OCI-LY1 (cell line): Measurements from ENCODE around the gene NPLOC4.
A peak's percentile ranks its signal among the peaks of the same experiment; 100 is the strongest.

Experiments used
- H2AFZ ChIP-seq: fragments of 200-600 bp; sonication (generic), shearing (Covaris generic); 2 replicates; pipeline ENCODE4 v1.6.0; 2014; ENCODE audit warnings: antibody characterized with exemption, mild to moderate bottlenecking, low read length
- H3F3A ChIP-seq: fragments of 200-600 bp; sonication (generic), shearing (Covaris generic); 2 replicates; pipeline ENCODE4 v1.6.0; 2014; ENCODE audit warnings: mild to moderate bottlenecking, antibody characterized with exemption, low read length, moderate library complexity; ENCODE audit not compliant: insufficient read depth
- H3K27ac ChIP-seq: fragments of 200-600 bp; sonication (generic); 2 replicates; pipeline ENCODE4 v1.5.1; 2014; ENCODE audit warnings: low read length, mixed run types, mild to moderate bottlenecking, low read depth; ENCODE audit not compliant: poor library complexity, severe bottlenecking
- H3K27me3 ChIP-seq: fragments of 200-600 bp; sonication (generic); 2 replicates; pipeline ENCODE4 v1.6.0; 2014; ENCODE audit warnings: antibody characterized with exemption, mild to moderate bottlenecking, low read length, moderate library complexity; ENCODE audit not compliant: insufficient read depth
- H3K36me3 ChIP-seq: fragments of 200-600 bp; sonication (generic); 2 replicates; pipeline ENCODE4 v1.6.1; 2014; ENCODE audit warnings: mild to moderate bottlenecking, antibody characterized with exemption, low read length, moderate library complexity, mixed read lengths; ENCODE audit not compliant: insufficient read depth
- H3K4me1 ChIP-seq: fragments of 200-600 bp; sonication (generic); 2 replicates; pipeline ENCODE4 v1.5.1; 2014; ENCODE audit warnings: mild to moderate bottlenecking, low read length, moderate library complexity; ENCODE audit not compliant: insufficient read depth, severe bottlenecking
- H3K4me2 ChIP-seq: fragments of 200-600 bp; sonication (generic), shearing (Covaris generic); 2 replicates; pipeline ENCODE4 v1.6.1; 2014; ENCODE audit warnings: low read length
- H3K4me3 ChIP-seq: fragments of 200-600 bp; sonication (generic); 2 replicates; pipeline ENCODE4 v1.5.1; 2014; ENCODE audit warnings: low read length, low read depth, mild to moderate bottlenecking, mixed read lengths; ENCODE audit not compliant: poor library complexity, severe bottlenecking
- H3K79me2 ChIP-seq: fragments of 200-600 bp; shearing (Covaris generic); 2 replicates; pipeline ENCODE4 v1.6.1; 2016; ENCODE audit warnings: mixed run types, low read length, mixed read lengths; ENCODE audit not compliant: insufficient read depth
- H3K9ac ChIP-seq: fragments of 200-600 bp; sonication (generic), shearing (Covaris generic); 2 replicates; pipeline ENCODE4 v1.6.1; 2014; ENCODE audit warnings: mild to moderate bottlenecking, low read length, mixed read lengths
- H3K9me2 ChIP-seq: fragments of 200-600 bp; sonication (generic), shearing (Covaris generic); 2 replicates; pipeline ENCODE4 v1.6.1; 2014; ENCODE audit warnings: low read depth, mild to moderate bottlenecking, low read length, mixed read lengths
- H3K9me3 ChIP-seq: fragments of 200-600 bp; shearing (Covaris generic); 2 replicates; pipeline ENCODE4 v1.6.1; 2014; ENCODE audit warnings: low read length, mixed read lengths
- H4K20me1 ChIP-seq: fragments of 200-600 bp; sonication (generic), shearing (Covaris generic); 2 replicates; pipeline ENCODE4 v1.6.0; 2016; ENCODE audit warnings: mild to moderate bottlenecking, low read length; ENCODE audit not compliant: insufficient read depth
- CTCF ChIP-seq: fragments of 200-600 bp; sonication (generic), shearing (Covaris generic); IDR thresholded peaks from 2 replicates; pipeline ENCODE4 v1.5.1; 2017; ENCODE audit warnings: mild to moderate bottlenecking, antibody characterized with exemption, low read length, moderate library complexity, mixed read lengths
- EZH2 ChIP-seq: fragments of 200-600 bp; sonication (generic), shearing (Covaris generic); IDR thresholded peaks from 2 replicates; pipeline ENCODE4 v1.8.0; 2017; ENCODE audit warnings: borderline replicate concordance, mixed run types, mild to moderate bottlenecking, antibody characterized with exemption, low read length, moderate library complexity, mixed read lengths

The NPLOC4 gene

GRCh38 chr17:81636505-81637288, at the start of gene NPLOC4, which contains the start of gene TSPAN10:
Gene NPLOC4, minus strand, starts transcription at chr17:81637112. Its CDS starts 182 bp downstream, at chr17:81636930.
Gene TSPAN10, plus strand, starts transcription at chr17:81637196. Its CDS starts 5,217 bp downstream, at chr17:81642413.
- no peaks in the 10 kb centered on the region for H3K9me2 ChIP-seq
- H3K9ac ChIP-seq, result peak within 1 kb of the TSS; percentile 97
- no peaks in the 10 kb centered on the region for H3F3A ChIP-seq
- no peak within 1 kb of the TSS for H2AFZ ChIP-seq
- H3K36me3 ChIP-seq, result peaks cover 22% of the 10 kb centered on the region
- H3K4me1 ChIP-seq, result peaks cover 24% of the 10 kb centered on the region
- H3K27me3 ChIP-seq, result no peaks in the 10 kb centered on the region
- peak within 1 kb of the TSS; percentile 78 for H3K4me2 ChIP-seq
- H3K9me3 ChIP-seq, result no peaks in the 10 kb centered on the region
- TF ChIP-seq CTCF (no peak), EZH2 (no peak)
- peaks cover 43% of the 10 kb centered on the region for H3K79me2 ChIP-seq
- peak within 1 kb of the TSS; percentile 98 for H3K4me3 ChIP-seq
- no peaks in the 10 kb centered on the region for H4K20me1 ChIP-seq
- peak within 1 kb of the TSS; percentile 88 for H3K27ac ChIP-seq

GRCh38 chr17:81686614-81687013, 49.7 kb upstream of the NPLOC4 start:
- Histone ChIP-seq H4K20me1 (no peaks in the 10 kb centered on the region), H3K4me3 (no peak overlapping the region)

GRCh38 chr17:81685108-81685507, 48.2 kb upstream of the NPLOC4 start:
- no peaks in the 10 kb centered on the region for H3K9me2 ChIP-seq
- H3K36me3 ChIP-seq, result peaks cover 47% of the 10 kb centered on the region
- TF ChIP-seq CTCF (no peak), EZH2 (no peak)
- peak overlapping the region; percentile 88 for H3K4me2 ChIP-seq
- no peaks in the 10 kb centered on the region for H4K20me1 ChIP-seq
- peak overlapping the region; percentile 82 for H3K4me3 ChIP-seq
- no peaks in the 10 kb centered on the region for H3F3A ChIP-seq
- H3K4me1 ChIP-seq, result peaks cover 28% of the 10 kb centered on the region
- no peaks in the 10 kb centered on the region for H3K27me3 ChIP-seq
- peaks cover 15% of the 10 kb centered on the region for H3K79me2 ChIP-seq
- H2AFZ ChIP-seq, result no peak overlapping the region
- H3K27ac ChIP-seq, result no peak overlapping the region
- H3K9me3 ChIP-seq, result no peaks in the 10 kb centered on the region
- H3K9ac ChIP-seq, result peak overlapping the region; percentile 80

More at GRCh38 chr17:81686614-81687013, 49.7 kb upstream of the NPLOC4 start:
- no peak overlapping the region for H3K9ac ChIP-seq
- no peak overlapping the region for H3K4me2 ChIP-seq
- no peak for TF ChIP-seq CTCF
- TF ChIP-seq EZH2, result no peak
- peaks cover 15% of the 10 kb centered on the region for H3K79me2 ChIP-seq
- no peak overlapping the region for H2AFZ ChIP-seq
- H3K27ac ChIP-seq, result no peak overlapping the region
- H3K27me3 ChIP-seq, result no peaks in the 10 kb centered on the region
- no peaks in the 10 kb centered on the region for H3F3A ChIP-seq
- no peaks in the 10 kb centered on the region for H3K9me2 ChIP-seq
- H3K36me3 ChIP-seq, result peaks cover 62% of the 10 kb centered on the region
- H3K4me1 ChIP-seq, result peaks cover 28% of the 10 kb centered on the region
- no peaks in the 10 kb centered on the region for H3K9me3 ChIP-seq
